ENCODE results near the gene USHBP1. TPM values are rescaled to one million over a fixed set of nuclear protein-coding genes. Genes with fewer than 3 reads are reported as not detected.

USHBP1 gene
- total and polyA plus RNA-seq, 2 donors (not counting 1 experiment from before 2014, with no cell fraction given): 0.39 TPM; not detected in 1

GRCh38 chr19:17285415-17286135 is 21.0 kb upstream of the USHBP1 start:
- Mint-ChIP-seq H3K27ac (no peak overlapping the region), H3K9me3 (ENCODE audit: insufficient read depth) (no peaks in the 10 kb centered on the region), H3K4me1 (peaks cover 10% of the 10 kb centered on the region), H3K27me3 (no peaks in the 10 kb centered on the region), H3K4me3 (no peak overlapping the region)
- DNase-seq (no peak), ATAC-seq (ENCODE audit: low read depth) (no peak)
- Histone ChIP-seq H3K4me3 (ENCODE audit: control extremely low read depth in 1 of 5, extremely low read depth in 1 of 5, insufficient read depth in 1 of 5, low read depth in 2 of 5, low read length in 4 of 5) (no peak overlapping the region), H3K4me2 (replicated peaks; ENCODE audit: low read depth, low read length, poor library complexity, severe bottlenecking) (no peak overlapping the region), H4K20me1 (ENCODE audit: control insufficient read depth, insufficient read depth, low read length, poor library complexity, severe bottlenecking) (no peaks in the 10 kb centered on the region), H3K9me3 (ENCODE audit: control extremely low read depth in 1 of 3, control insufficient read depth in 2 of 3, insufficient read depth in 1 of 3, low read length in 2 of 3) (no peaks in the 10 kb centered on the region), H3K27me3 (replicated peaks in 1 of 4; ENCODE audit: control extremely low read depth in 1 of 4, control insufficient read depth in 3 of 4, insufficient read depth in 4 of 4, low read length in 3 of 4) (no peaks in the 10 kb centered on the region), H3K27ac (ENCODE audit: low read length in 2 of 2) (no peak overlapping the region), H3K4me1 (ENCODE audit: control insufficient read depth in 2 of 2, insufficient read depth in 2 of 2, low read length in 2 of 2) (peaks cover 5 to 24% of the 10 kb centered on the region in 2 donors), H2AFZ (ENCODE audit: insufficient read depth, low read depth, low read length, poor library complexity, severe bottlenecking) (no peak overlapping the region), H3K9ac (ENCODE audit: low read length) (no peak overlapping the region), H3K36me3 (replicated peaks in 1 of 2; ENCODE audit: control extremely low read depth in 1 of 2, control insufficient read depth in 1 of 2, extremely low read depth in 1 of 2, insufficient read depth in 2 of 2, low read length in 1 of 2) (peaks cover 0 to 5% of the 10 kb centered on the region in 2 experiments), H3K79me2 (ENCODE audit: control insufficient read depth, insufficient read depth, low read length) (no peaks in the 10 kb centered on the region)
- intact Hi-C loops (cut with micrococcal nuclease): loop anchor here (10.0 kb wide), 1 partner anchor 451 kb away; no protein-coding TSS in a partner anchor
- CTCF ChIA-PET: interaction anchor here (2.2 kb wide), 1 partner anchor 506 kb away, joined by 8 read pairs; no protein-coding TSS in a partner anchor
- TF ChIP-seq CTCF (IDR thresholded peaks at IDR 0.05): no peak
- TF ChIP-seq EZH2 (IDR thresholded peaks at IDR 0.05; ENCODE audit: borderline replicate concordance, insufficient read depth, low read depth, low read length, poor library complexity, severe bottlenecking): no peak
- WGBS (ENCODE audit: insufficient coverage): 98% methylated on average over 15 of the region's 18 CpGs
- POLR2A ChIA-PET: no interaction called here

GRCh38 chr19:17283504-17283996 is 19.0 kb upstream of the USHBP1 start:
- ChIA-PET CTCF (interaction anchor here (0.8 to 5.9 kb wide), 19 partner anchors 9 to 565 kb away, joined by 3 to 52 read pairs (median 4); partner anchors contain the start of genes BABAM1, MRPL34, USE1 and USHBP1), POLR2A (interaction anchor here (1.1 kb wide), 1 partner anchor 22 kb away, joined by 12 read pairs; no protein-coding TSS in a partner anchor)
- Histone ChIP-seq H3K36me3 (replicated peaks in 1 of 2; ENCODE audit: control extremely low read depth in 1 of 2, control insufficient read depth in 1 of 2, extremely low read depth in 1 of 2, insufficient read depth in 2 of 2, low read length in 1 of 2) (peaks cover 0 to 13% of the 10 kb centered on the region in 2 experiments), H3K4me1 (ENCODE audit: control insufficient read depth in 2 of 2, insufficient read depth in 2 of 2, low read length in 2 of 2) (peaks cover 5 to 21% of the 10 kb centered on the region in 2 donors), H3K79me2 (ENCODE audit: control insufficient read depth, insufficient read depth, low read length) (no peaks in the 10 kb centered on the region), H3K4me2 (replicated peaks; ENCODE audit: low read depth, low read length, poor library complexity, severe bottlenecking) (no peak overlapping the region), H3K27ac (ENCODE audit: low read length in 2 of 2) (no peak overlapping the region), H3K27me3 (replicated peaks in 1 of 4; ENCODE audit: control extremely low read depth in 1 of 4, control insufficient read depth in 3 of 4, insufficient read depth in 4 of 4, low read length in 3 of 4) (no peaks in the 10 kb centered on the region), H3K9me3 (ENCODE audit: control extremely low read depth in 1 of 3, control insufficient read depth in 2 of 3, insufficient read depth in 1 of 3, low read length in 2 of 3) (no peaks in the 10 kb centered on the region), H3K4me3 (ENCODE audit: control extremely low read depth in 1 of 5, extremely low read depth in 1 of 5, insufficient read depth in 1 of 5, low read depth in 2 of 5, low read length in 4 of 5) (no peak overlapping the region), H3K9ac (ENCODE audit: low read length) (no peak overlapping the region), H2AFZ (ENCODE audit: insufficient read depth, low read depth, low read length, poor library complexity, severe bottlenecking) (no peak overlapping the region), H4K20me1 (ENCODE audit: control insufficient read depth, insufficient read depth, low read length, poor library complexity, severe bottlenecking) (no peaks in the 10 kb centered on the region)
- intact Hi-C loops (cut with micrococcal nuclease): loop anchor here (2.0 to 10.0 kb wide), 3 partner anchors 449 to 569 kb away; no protein-coding TSS in a partner anchor
- Mint-ChIP-seq H3K9me3 (ENCODE audit: insufficient read depth) (no peaks in the 10 kb centered on the region), H3K27ac (no peak overlapping the region), H3K4me3 (peak overlapping the region; percentile 32), H3K27me3 (no peaks in the 10 kb centered on the region), H3K4me1 (peaks cover 8% of the 10 kb centered on the region)
- DNase-seq (peak; percentile 34), ATAC-seq (ENCODE audit: low read depth) (no peak)
- TF ChIP-seq EZH2 (IDR thresholded peaks at IDR 0.05; ENCODE audit: borderline replicate concordance, insufficient read depth, low read depth, low read length, poor library complexity, severe bottlenecking): no peak
- no peak for TF ChIP-seq CTCF (IDR thresholded peaks at IDR 0.05)
- 90% methylated on average over 6 of the region's 7 CpGs for WGBS (ENCODE audit: insufficient coverage)

Data from B cell (primary cell).